Left lung (tissue), 10 donors: ENCODE results near the gene DENND1A. TPM values are rescaled to one million over a fixed set of nuclear protein-coding genes. Genes with fewer than 3 reads are reported as not detected.

Experiments
- ATAC-seq: fragments of 200-7000 bp; cut with Tn5 transposase; one replicate; pipeline ENCODE4 v1.9.1; 2020; ENCODE audit warnings: moderate library complexity
- DNase-seq, 4 donors: peaks; one replicate each; pipeline ENCODE4 v3.0.0-alpha.2; 2013 to 2020
- H3K27ac ChIP-seq, 2 donors: fragments of 200-600 bp; sonication (generic) in 1 of 2; one replicate each; pipeline versions ENCODE4 v1.5.0 to v1.8.0; 2020 to 2021
- H3K27me3 ChIP-seq, 2 donors: fragments of 200-600 bp; sonication (generic) in 1 of 2; one replicate each; pipeline versions ENCODE4 v1.5.0 to v1.8.0; 2020 to 2021
- H3K36me3 ChIP-seq, 2 donors: fragments of 200-600 bp; sonication (generic) in 1 of 2; one replicate each; pipeline versions ENCODE4 v1.5.0 to v1.8.0; 2020 to 2021
- H3K4me1 ChIP-seq, 2 donors: fragments of 200-600 bp; one replicate each; pipeline ENCODE4 v1.8.0; 2021
- H3K4me3 ChIP-seq, 2 donors: fragments of 200-600 bp; sonication (generic) in 1 of 2; one replicate each; pipeline versions ENCODE4 v1.5.0 to v1.8.0; 2020 to 2021; ENCODE audit warnings: mild to moderate bottlenecking in 1 of 2
- H3K9me3 ChIP-seq, 2 donors: fragments of 200-600 bp; sonication (generic) in 1 of 2; one replicate each; pipeline versions ENCODE4 v1.5.0 to v1.8.0; 2020 to 2021
- CTCF ChIP-seq, 2 donors: fragments of 200-600 bp; sonication (generic) in 1 of 2; IDR thresholded peaks; one replicate each; pipeline versions ENCODE4 v1.5.0 to v1.8.0; 2021; ENCODE audit warnings: antibody characterized with exemption in 2 of 2
- intact Hi-C, 2 donors: fragments of 100-400 bp; cut with DNase I; formaldehyde crosslinking; loops; one replicate each; pipeline versions ENCODE4 v1.11.2 to v1.14.2; 2022
- polyA plus RNA-seq, 6 donors: library from polyadenylated mRNA; unstranded; fragments of 120-200 nt; gene quantifications; one replicate each; pipeline ENCODE4 v1.2.1, GENCODE V29; 2013; ENCODE audit not compliant: insufficient read length in 6 of 6
- total RNA-seq, 2 donors: library from RNA; stranded (reverse); fragmentation: NEBNext Ultra II Directional; extraction: Animal tissue kit (Norgen Biotek cat#: 25700); gene quantifications; one replicate each; pipeline ENCODE4 v1.2.1, GENCODE V29; 2021
- donor health status: DM: no; HTN: yes; CAD: no.
- donor health status: DM: no; HTN: no; CAD: no.

DENND1A gene
- total and polyA plus RNA-seq, 8 donors, result 8.3 to 23.2 (median 9.7) TPM

GRCh38 chr9:123796618-123797484 lies 133.1 kb downstream of the DENND1A start:
- ATAC-seq (no peak), DNase-seq (no peak)
- H3K4me1 ChIP-seq, result no peaks in the 10 kb centered on the region
- H3K36me3 ChIP-seq, result no peaks in the 10 kb centered on the region
- H3K27me3 ChIP-seq, result no peaks in the 10 kb centered on the region
- intact Hi-C loops, result no loop called here
- TF ChIP-seq CTCF (IDR thresholded peaks at IDR 0.05), result no peak
- no peak overlapping the region for H3K4me3 ChIP-seq
- H3K9me3 ChIP-seq, result no peaks in the 10 kb centered on the region
- no peak overlapping the region for H3K27ac ChIP-seq

DNA sequence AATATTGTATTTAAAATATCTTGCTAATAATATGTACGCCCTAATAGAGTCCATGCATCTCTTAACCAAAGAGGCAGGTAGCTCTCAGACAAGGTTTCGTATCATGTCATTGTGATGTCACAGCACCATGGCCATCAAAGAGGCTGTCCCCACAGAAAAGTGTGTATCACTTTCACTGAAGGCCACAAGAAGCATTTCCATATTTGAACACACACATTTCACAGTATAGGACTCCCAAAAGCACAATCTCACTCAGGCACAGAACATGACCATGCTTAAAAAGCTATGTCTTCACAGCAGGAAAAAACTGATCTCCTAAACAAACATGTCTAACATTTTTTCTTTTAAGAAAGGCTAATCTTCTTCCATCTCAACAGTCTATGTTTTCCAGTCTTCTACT lies 133.8 kb downstream of the DENND1A start:
- H3K36me3 ChIP-seq, result no peaks in the 10 kb centered on the region
- H3K9me3 ChIP-seq, result no peaks in the 10 kb centered on the region
- H3K4me1 ChIP-seq, result no peaks in the 10 kb centered on the region
- no peak for TF ChIP-seq CTCF (IDR thresholded peaks at IDR 0.05)
- no peak overlapping the region for H3K4me3 ChIP-seq
- ATAC-seq, result no peak
- H3K27ac ChIP-seq, result no peak overlapping the region
- intact Hi-C loops, result no loop called here
- DNase-seq, result no peak
- H3K27me3 ChIP-seq, result no peaks in the 10 kb centered on the region

- Histone ChIP-seq H3K36me3 (no peaks in the 10 kb centered on the region), H3K27me3 (no peaks in the 10 kb centered on the region), H3K4me3 (no peak overlapping the region), H3K4me1 (no peaks in the 10 kb centered on the region), H3K27ac (no peak overlapping the region), H3K9me3 (no peaks in the 10 kb centered on the region)
- ATAC-seq, result no peak
- peak in 1 of 4 donors; percentile 9 for DNase-seq
- intact Hi-C loops, result no loop called here
- no peak for TF ChIP-seq CTCF (IDR thresholded peaks at IDR 0.05)
These were observed 134.6 kb downstream of the DENND1A start for GRCh38 chr9:123795336-123795735.

DNA sequence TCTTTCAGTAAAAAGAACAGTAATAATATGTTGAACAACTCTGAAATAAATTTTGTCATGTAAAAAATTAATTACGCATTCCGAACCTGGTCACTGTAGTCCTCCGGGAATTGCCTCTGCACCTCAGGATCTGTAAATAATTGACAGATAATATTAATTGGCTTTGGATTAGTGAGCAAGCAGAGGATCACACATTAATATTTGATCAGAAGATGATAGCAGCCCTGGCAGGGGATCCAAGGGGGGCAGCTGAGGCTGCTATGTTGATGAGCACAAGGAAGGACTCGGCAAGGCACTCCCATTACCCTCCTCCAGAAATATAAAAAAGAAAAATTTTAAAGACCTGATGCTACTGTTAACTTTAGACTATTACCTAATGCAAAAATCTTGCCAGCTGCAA lies 137.4 kb downstream of the DENND1A start:
- Histone ChIP-seq H3K4me3 (no peak overlapping the region), H3K9me3 (no peaks in the 10 kb centered on the region), H3K27ac (no peak overlapping the region), H3K4me1 (no peaks in the 10 kb centered on the region), H3K36me3 (no peaks in the 10 kb centered on the region), H3K27me3 (no peaks in the 10 kb centered on the region)
- ATAC-seq (no peak), DNase-seq (no peak)
- no peak for TF ChIP-seq CTCF (IDR thresholded peaks at IDR 0.05)
- intact Hi-C loops, result no loop called here

DNA sequence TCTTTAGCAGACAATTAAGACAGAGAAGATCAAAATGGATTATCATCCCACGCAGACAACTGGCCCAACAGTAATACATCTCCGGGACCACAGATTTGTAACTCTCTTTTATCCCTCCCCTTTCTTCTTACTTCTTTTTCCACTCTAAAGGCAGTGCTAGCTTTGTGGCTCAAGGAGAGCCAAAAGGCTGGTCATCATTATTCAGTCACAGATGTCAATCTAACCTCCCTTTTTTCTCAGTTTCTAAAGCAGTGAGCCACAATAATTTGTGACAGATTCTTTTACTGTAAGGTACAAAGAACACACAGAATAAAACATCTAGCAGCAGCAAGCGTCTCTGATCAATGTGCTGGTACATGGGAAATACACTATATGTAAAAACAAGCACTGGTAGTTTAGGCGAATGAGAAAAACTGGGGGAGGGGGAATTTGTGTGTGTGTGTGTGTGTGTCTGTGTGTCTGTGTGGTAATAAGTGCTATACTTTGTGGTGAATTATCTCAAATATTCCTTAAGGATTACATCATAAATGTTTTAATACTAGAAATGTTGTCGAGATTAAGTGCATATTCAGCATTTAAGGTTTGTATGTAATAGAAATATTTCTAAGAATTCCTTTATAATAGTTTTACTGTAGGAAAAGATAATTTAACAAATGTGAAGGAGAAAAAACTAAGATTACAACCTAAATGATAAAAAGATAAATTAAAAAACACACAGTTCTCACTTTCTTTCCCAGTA lies 140.2 kb downstream of the DENND1A start:
- Histone ChIP-seq H3K4me3 (no peak overlapping the region), H3K36me3 (no peaks in the 10 kb centered on the region), H3K27ac (no peak overlapping the region), H3K4me1 (no peaks in the 10 kb centered on the region), H3K27me3 (no peaks in the 10 kb centered on the region), H3K9me3 (no peaks in the 10 kb centered on the region)
- TF ChIP-seq CTCF (IDR thresholded peaks at IDR 0.05), result no peak
- ATAC-seq (no peak), DNase-seq (no peak)
- intact Hi-C loops, result no loop called here
